ENCODE results near the gene NTN3.

Gene NTN3

GRCh38 chr16:2480948-2481347, 9.9 kb downstream of the NTN3 start:
- DNase-seq: no peak

GRCh38 chr16:2481676-2482075, 10.6 kb downstream of the NTN3 start:
- no peak for DNase-seq

GRCh38 chr16:2482249-2482648, 11.2 kb downstream of the NTN3 start:
- DNase-seq: no peak

GRCh38 chr16:2482708-2483534, 11.8 kb downstream of the NTN3 start:
- DNase-seq: peak; percentile 48

- no peak for DNase-seq
These were observed 13.1 kb downstream of the NTN3 start for GRCh38 chr16:2483939-2484897.

- no peak for DNase-seq
These were observed 13.9 kb downstream of the NTN3 start for GRCh38 chr16:2484898-2485508.

GRCh38 chr16:2485811-2486507, 14.9 kb downstream of the NTN3 start:
- DNase-seq: no peak

GRCh38 chr16:2486645-2487516, 15.8 kb downstream of the NTN3 start:
- DNase-seq: peak; percentile 73

GRCh38 chr16:2487517-2487842, 16.4 kb downstream of the NTN3 start:
- DNase-seq: no peak

GRCh38 chr16:2487903-2488531, 16.9 kb downstream of the NTN3 start:
- DNase-seq: peak; percentile 76

- DNase-seq: no peak
These were observed 18.5 kb downstream of the NTN3 start for GRCh38 chr16:2489581-2489980.

GRCh38 chr16:2490190-2491105, 19.4 kb downstream of the NTN3 start:
- DNase-seq: no peak

GRCh38 chr16:2492292-2492691, 21.2 kb downstream of the NTN3 start:
- no peak for DNase-seq

- no peak for DNase-seq
These were observed 22.5 kb downstream of the NTN3 start for GRCh38 chr16:2493605-2494004.

- no peak for DNase-seq
These were observed 23.5 kb downstream of the NTN3 start for GRCh38 chr16:2494616-2495015.

GRCh38 chr16:2495041-2495440, 23.9 kb downstream of the NTN3 start:
- no peak for DNase-seq

- no peak for DNase-seq
These were observed 25.4 kb downstream of the NTN3 start for GRCh38 chr16:2496223-2497115.

GRCh38 chr16:2497116-2497630, 26.1 kb downstream of the NTN3 start:
- DNase-seq: no peak

Measured in suppressor macrophage treated with lipopolysaccharide for 4 hours (primary cell).